ENCODE results near the gene ISYNA1.

DNA sequence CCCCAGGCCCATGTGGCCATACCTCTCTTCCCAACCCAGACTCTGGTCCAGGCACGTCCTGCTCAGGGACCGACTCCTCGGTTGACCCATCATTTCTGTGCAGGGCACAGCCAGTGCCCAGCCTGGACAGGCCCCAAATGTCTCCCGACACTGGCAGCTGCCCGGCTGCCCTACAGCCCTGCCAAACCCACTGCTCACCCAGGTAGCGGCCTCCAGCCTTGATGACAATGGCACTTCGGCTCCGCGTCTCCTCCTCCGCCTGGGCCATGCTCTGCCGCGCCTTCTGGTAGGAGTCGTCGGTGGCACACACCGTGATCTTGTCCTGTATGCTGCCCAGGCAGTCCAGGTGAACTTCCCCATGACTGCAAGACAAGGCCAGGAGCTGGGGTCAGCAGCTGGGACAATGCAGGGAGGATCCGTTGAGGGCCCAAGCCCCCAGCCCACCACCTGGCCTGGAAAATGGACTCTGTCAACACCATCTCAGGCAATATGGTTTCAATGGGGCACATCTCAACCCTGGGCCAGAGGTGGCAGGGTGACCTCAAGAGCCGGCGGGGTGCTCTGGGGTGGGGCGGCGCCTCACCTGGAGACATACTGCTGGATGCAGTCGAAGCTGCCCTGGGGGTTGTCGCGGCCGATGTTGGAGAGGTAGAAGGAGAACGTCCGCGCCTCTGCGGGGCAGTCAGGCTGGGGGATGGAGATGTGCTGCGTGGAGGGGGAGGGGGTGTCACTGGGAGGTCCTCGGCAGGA, 27.5 kb upstream of the ISYNA1 start:
- TF ChIP-seq, protein P1, sequence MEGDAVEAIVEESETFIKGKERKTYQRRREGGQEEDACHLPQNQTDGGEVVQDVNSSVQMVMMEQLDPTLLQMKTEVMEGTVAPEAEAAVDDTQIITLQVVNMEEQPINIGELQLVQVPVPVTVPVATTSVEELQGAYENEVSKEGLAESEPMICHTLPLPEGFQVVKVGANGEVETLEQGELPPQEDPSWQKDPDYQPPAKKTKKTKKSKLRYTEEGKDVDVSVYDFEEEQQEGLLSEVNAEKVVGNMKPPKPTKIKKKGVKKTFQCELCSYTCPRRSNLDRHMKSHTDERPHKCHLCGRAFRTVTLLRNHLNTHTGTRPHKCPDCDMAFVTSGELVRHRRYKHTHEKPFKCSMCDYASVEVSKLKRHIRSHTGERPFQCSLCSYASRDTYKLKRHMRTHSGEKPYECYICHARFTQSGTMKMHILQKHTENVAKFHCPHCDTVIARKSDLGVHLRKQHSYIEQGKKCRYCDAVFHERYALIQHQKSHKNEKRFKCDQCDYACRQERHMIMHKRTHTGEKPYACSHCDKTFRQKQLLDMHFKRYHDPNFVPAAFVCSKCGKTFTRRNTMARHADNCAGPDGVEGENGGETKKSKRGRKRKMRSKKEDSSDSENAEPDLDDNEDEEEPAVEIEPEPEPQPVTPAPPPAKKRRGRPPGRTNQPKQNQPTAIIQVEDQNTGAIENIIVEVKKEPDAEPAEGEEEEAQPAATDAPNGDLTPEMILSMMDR (IDR thresholded peaks at IDR 0.05), result no peak
- TF ChIP-seq POLR2A (IDR thresholded peaks at IDR 0.05), result no peak

All from heart left ventricle (tissue), 13 donors.